HUDEP-2 (cell line): ENCODE data around the gene SCN5A.

Source experiments
- DNase-seq, 76 experiments: peaks; one replicate each; lab custom pipeline; 2025; ENCODE audit not compliant: unreplicated experiment in 76 of 76; lab: John Stamatoyannopoulos, UW

SCN5A gene

GRCh38 chr3:38563070-38563885 is 86.2 kb downstream of the SCN5A start:
- no peak for DNase-seq

GRCh38 chr3:38562467-38562925 is 87.0 kb downstream of the SCN5A start:
- DNase-seq = no peak

- DNase-seq = no peak
These were observed 87.6 kb downstream of the SCN5A start for GRCh38 chr3:38561746-38562466.

- DNase-seq = no peak
These were observed 88.3 kb downstream of the SCN5A start for GRCh38 chr3:38560996-38561717.

GRCh38 chr3:38560284-38560683 is 89.2 kb downstream of the SCN5A start:
- peak in 1 of 76 experiments; percentile 2 for DNase-seq

- no peak for DNase-seq
These were observed 90.6 kb downstream of the SCN5A start for GRCh38 chr3:38558864-38559263.

- DNase-seq = no peak
These were observed 92.7 kb downstream of the SCN5A start for GRCh38 chr3:38556640-38557358.

GRCh38 chr3:38555926-38556325 is 93.6 kb downstream of the SCN5A start:
- no peak for DNase-seq

GRCh38 chr3:38555149-38555840 is 94.2 kb downstream of the SCN5A start:
- DNase-seq = no peak

GRCh38 chr3:38554127-38554827 is 95.2 kb downstream of the SCN5A start:
- DNase-seq = no peak

- no peak for DNase-seq
These were observed 96.4 kb downstream of the SCN5A start for GRCh38 chr3:38553071-38553470.

- no peak for DNase-seq
These were observed 97.1 kb downstream of the SCN5A start for GRCh38 chr3:38552364-38552763.

- DNase-seq = no peak
These were observed 98.3 kb downstream of the SCN5A start for GRCh38 chr3:38551026-38551832.

- DNase-seq = no peak
These were observed 99.3 kb downstream of the SCN5A start for GRCh38 chr3:38549957-38550840.

- no peak for DNase-seq
These were observed 100.0 kb downstream of the SCN5A start for GRCh38 chr3:38549486-38549885.

- no peak for DNase-seq
These were observed 100.4 kb downstream of the SCN5A start for GRCh38 chr3:38549082-38549481.

GRCh38 chr3:38548154-38548931 is 101.1 kb downstream of the SCN5A start:
- DNase-seq = no peak
